BJ (cell line): ENCODE results near the gene CTAGE9. TPM values are rescaled to one million over a fixed set of nuclear protein-coding genes. Genes with fewer than 3 reads are reported as not detected.

Source experiments
- CTCF ChIA-PET: fragments of 350-600 bp; formaldehyde crosslinking; extraction: SDS; loops from one replicate; lab custom pipeline; 2021; ENCODE audit warnings: antibody characterized with exemption, inconsistent platforms; lab: Yijun Ruan, JAX
- POLR2A ChIA-PET: fragments of 300-600 bp; sonication (Branson Sonifier 250); formaldehyde crosslinking; extraction: SDS; loops from one replicate; lab custom pipeline; 2021; ENCODE audit warnings: antibody characterized with exemption; lab: Charles Lee
- DNase-seq: peaks from one replicate; pipeline ENCODE4 v3.0.0-alpha.2; 2011; ENCODE audit warnings: low read depth
- H3K27me3 ChIP-seq: 2 replicates; pipeline ENCODE4 v1.6.0; 2011; ENCODE audit warnings: low read length; ENCODE audit not compliant: control insufficient read depth, insufficient read depth
- H3K36me3 ChIP-seq: 2 replicates; pipeline ENCODE4 v1.5.1; 2011; ENCODE audit warnings: low read length; ENCODE audit not compliant: control insufficient read depth, insufficient read depth
- H3K4me3 ChIP-seq: 2 replicates; pipeline ENCODE4 v1.5.1; 2011; ENCODE audit warnings: low read depth, mild to moderate bottlenecking, control low read depth, low read length
- polyA plus RNA-seq: library from polyadenylated mRNA; depleted of rRNA; stranded (reverse); fragments of >200 nt; gene quantifications from 2 replicates; pipeline ENCODE4 v1.2.3, GENCODE V29; 2011
- TF ChIP-seq, protein P1 (sequence below): IDR thresholded peaks from 2 replicates; pipeline ENCODE4 v1.5.1; 2011; ENCODE audit warnings: low read depth, mild to moderate bottlenecking, control low read depth, inconsistent platforms, low read length, moderate library complexity; ENCODE audit not compliant: insufficient read depth

CTAGE9 gene
- polyA plus RNA-seq, 1 experiment, result not detected

DNA sequence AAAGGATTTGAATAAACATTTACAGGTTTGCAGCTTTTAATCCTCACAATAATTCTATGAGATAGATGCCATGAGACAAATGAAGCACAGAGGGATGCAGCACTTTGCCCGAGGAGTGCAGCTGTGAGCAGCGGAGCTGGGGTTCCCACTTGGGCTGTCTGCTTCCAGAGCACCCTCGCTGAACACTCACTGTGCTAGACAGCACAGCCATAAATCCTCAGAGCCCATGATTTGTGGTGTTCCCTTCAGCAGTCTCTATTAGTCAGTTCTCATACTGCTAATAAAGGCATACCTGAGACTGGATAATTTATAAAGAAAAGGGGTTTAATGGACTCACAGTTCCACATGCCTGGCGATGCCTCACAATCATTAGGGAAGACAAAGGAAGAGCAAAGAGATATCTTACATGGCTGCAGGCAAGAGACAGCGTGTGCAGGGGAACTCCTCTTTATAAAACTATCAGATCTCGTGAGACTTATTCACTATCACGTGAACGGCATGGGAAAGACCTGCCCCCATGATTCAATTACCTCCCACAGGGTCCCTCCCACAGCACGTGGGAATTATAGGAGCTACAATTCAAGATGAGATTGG is 25.3 kb upstream of the CTAGE9 start:
- H3K27me3 ChIP-seq, result no peaks in the 10 kb centered on the region
- H3K36me3 ChIP-seq, result no peaks in the 10 kb centered on the region
- ChIA-PET CTCF (interaction anchor here (1.3 to 1.4 kb wide), 2 partner anchors 41 to 179 kb away, joined by 4 read pairs; no protein-coding TSS in a partner anchor), POLR2A (no interaction called here)
- no peak for DNase-seq
- TF ChIP-seq, protein P1, sequence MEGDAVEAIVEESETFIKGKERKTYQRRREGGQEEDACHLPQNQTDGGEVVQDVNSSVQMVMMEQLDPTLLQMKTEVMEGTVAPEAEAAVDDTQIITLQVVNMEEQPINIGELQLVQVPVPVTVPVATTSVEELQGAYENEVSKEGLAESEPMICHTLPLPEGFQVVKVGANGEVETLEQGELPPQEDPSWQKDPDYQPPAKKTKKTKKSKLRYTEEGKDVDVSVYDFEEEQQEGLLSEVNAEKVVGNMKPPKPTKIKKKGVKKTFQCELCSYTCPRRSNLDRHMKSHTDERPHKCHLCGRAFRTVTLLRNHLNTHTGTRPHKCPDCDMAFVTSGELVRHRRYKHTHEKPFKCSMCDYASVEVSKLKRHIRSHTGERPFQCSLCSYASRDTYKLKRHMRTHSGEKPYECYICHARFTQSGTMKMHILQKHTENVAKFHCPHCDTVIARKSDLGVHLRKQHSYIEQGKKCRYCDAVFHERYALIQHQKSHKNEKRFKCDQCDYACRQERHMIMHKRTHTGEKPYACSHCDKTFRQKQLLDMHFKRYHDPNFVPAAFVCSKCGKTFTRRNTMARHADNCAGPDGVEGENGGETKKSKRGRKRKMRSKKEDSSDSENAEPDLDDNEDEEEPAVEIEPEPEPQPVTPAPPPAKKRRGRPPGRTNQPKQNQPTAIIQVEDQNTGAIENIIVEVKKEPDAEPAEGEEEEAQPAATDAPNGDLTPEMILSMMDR, result no peak
- H3K4me3 ChIP-seq, result no peak overlapping the region

DNA sequence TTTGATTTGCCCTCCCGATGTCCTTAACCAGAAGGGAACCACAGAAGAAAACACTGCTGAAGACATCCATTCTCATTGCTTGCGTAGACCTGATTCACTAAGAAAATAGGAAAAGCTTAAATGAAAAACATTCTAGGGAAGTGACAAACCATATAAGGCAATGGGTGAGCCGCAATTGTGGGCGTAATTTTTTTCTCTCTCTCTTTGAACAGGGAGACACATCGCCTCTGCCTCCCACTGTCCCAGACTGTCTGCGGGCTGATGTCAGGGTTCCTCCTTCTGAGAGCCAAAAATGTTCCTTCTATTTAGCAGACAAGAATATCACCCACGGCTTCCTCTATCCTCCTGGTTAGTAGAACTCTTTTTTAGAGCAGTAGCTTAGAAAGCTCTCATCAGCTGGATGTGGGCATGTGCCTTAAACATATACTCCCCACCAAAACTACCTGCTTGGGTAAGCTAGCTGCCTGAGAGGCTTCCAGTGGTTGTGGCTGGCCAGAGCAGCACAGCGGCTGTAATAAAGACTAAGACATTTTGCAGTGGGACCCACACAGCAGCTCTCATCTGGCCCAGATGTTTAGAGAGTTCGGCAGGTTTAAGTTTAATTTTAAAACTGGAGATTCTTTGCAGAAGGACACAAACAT is 22.7 kb upstream of the CTAGE9 start:
- ChIA-PET POLR2A (no interaction called here), CTCF (interaction anchor here (0.6 to 1.6 kb wide), 3 partner anchors 55 to 1085 kb away, joined by 3 to 5 read pairs (median 4); no protein-coding TSS in a partner anchor)
- peak; percentile 60 for DNase-seq
- no peaks in the 10 kb centered on the region for H3K27me3 ChIP-seq
- TF ChIP-seq, protein P1, result no peak
- H3K4me3 ChIP-seq, result no peak overlapping the region
- H3K36me3 ChIP-seq, result no peaks in the 10 kb centered on the region

DNA sequence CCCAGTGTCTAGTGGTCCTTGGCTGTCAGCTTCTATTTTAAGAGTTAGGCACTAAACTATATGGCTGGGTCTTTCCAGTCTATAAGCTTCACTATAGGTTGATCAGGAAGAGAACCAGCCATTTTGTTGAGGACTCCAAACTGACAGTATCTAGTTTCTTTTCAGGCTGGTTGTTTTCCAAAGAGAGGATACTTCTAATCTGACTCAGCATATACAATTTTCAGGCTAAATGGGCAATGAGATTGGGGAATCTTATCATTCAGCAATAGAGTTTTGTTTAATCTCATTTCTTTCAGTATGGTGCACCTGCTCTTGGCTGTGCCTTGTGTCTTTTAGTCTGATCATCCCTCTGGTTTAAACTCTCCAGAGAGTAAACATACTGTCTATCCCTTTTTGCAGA is 20.4 kb upstream of the CTAGE9 start:
- Histone ChIP-seq H3K27me3 (no peaks in the 10 kb centered on the region), H3K36me3 (no peaks in the 10 kb centered on the region), H3K4me3 (no peak overlapping the region)
- TF ChIP-seq, protein P1, result no peak
- POLR2A ChIA-PET, result no interaction called here
- CTCF ChIA-PET, result interaction anchor here (0.6 to 1.3 kb wide), 5 partner anchors 30 to 184 kb away, joined by 3 to 6 read pairs (median 3); no protein-coding TSS in a partner anchor
- no peak for DNase-seq

DNA sequence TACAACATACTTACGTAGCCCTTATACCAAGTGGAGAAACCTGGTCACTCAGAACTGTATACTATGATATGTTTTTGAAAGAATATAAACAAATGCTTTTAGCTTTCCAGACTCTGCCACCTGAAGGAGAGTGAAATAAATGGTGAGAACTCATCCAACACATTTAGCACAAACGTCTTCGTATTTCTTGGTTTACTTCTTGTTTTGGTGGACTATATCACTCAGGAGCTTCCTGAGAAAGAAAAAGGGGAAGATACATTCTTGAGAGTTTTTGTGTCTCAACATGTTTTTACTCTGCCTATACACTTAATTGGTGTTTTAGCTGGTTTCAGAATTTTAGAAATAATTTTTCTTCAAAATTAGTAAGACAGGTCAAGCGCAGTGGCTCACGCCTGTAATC is 19.4 kb upstream of the CTAGE9 start:
- POLR2A ChIA-PET, result no interaction called here
- Histone ChIP-seq H3K27me3 (no peaks in the 10 kb centered on the region), H3K4me3 (no peak overlapping the region), H3K36me3 (no peaks in the 10 kb centered on the region)
- CTCF ChIA-PET, result no interaction called here
- DNase-seq, result no peak
- TF ChIP-seq, protein P1, result no peak

DNA sequence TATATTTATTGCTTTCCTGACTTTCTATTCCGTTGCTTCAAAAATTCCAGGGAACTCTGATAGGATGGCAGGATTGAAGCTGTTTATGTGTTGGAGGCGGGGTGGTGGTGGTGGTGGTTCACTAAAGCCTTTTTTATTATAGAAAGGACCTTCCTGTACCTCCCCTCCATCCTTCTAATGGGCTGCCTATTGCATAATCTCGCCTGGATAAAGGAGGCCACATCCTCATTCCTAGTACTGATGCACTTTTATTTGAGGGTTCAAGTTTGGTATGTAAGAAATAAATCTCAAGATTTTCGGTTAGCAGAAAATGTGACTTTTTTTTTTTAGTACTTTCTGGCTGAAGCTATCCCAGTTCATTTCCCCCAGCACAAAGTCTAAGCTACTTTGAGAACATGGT is 18.7 kb upstream of the CTAGE9 start:
- TF ChIP-seq, protein P1, result no peak
- H3K27me3 ChIP-seq, result no peaks in the 10 kb centered on the region
- no peaks in the 10 kb centered on the region for H3K36me3 ChIP-seq
- ChIA-PET POLR2A (interaction anchor here (0.6 kb wide), 1 partner anchor 222 kb away, joined by 3 read pairs; the partner anchor contains the start of gene CCN2), CTCF (interaction anchor here (1.5 kb wide), 1 partner anchor 180 kb away, joined by 7 read pairs; no protein-coding TSS in a partner anchor)
- peak; percentile 32 for DNase-seq
- no peak overlapping the region for H3K4me3 ChIP-seq
